Trophoblast cell (in vitro differentiated cells and primary cell): ENCODE results near the gene NEK3.
A peak's percentile ranks its signal among the peaks of the same experiment; 100 is the strongest.
"Not testable (repeated sequence)": the region's sequence is repeated elsewhere in the genome, so short reads cannot be mapped to it uniquely, and the experiment has no call there.

Experiments used
- DNase-seq, 2 donors: peaks; one replicate each; pipeline ENCODE4 v3.0.0-alpha.2; 2016
- H2AFZ ChIP-seq: 2 replicates; pipeline ENCODE4 v1.6.1; 2013; ENCODE audit warnings: low read length, moderate library complexity, mild to moderate bottlenecking; ENCODE audit not compliant: insufficient read depth, poor library complexity
- H2AK5ac ChIP-seq: 2 replicates; pipeline ENCODE4 v1.6.1; 2013; ENCODE audit warnings: mild to moderate bottlenecking, low read length
- H2BK120ac ChIP-seq: 2 replicates; pipeline ENCODE4 v1.6.1; 2013; ENCODE audit warnings: low read length, mild to moderate bottlenecking, moderate library complexity; ENCODE audit not compliant: insufficient read depth, poor library complexity
- H2BK12ac ChIP-seq: 2 replicates; pipeline ENCODE4 v1.6.1; 2013; ENCODE audit warnings: mild to moderate bottlenecking, low read length, moderate library complexity
- H2BK5ac ChIP-seq: 2 replicates; pipeline ENCODE4 v1.6.1; 2013; ENCODE audit warnings: low read length, low read depth, moderate library complexity, mild to moderate bottlenecking; ENCODE audit not compliant: poor library complexity
- H3K14ac ChIP-seq: 2 replicates; pipeline ENCODE4 v1.6.1; 2013; ENCODE audit warnings: mild to moderate bottlenecking, low read length
- H3K18ac ChIP-seq: 2 replicates; pipeline ENCODE4 v1.6.1; 2013; ENCODE audit warnings: mild to moderate bottlenecking, low read length
- H3K23ac ChIP-seq: 2 replicates; pipeline ENCODE4 v1.6.1; 2013; ENCODE audit warnings: low read length
- H3K27ac ChIP-seq: 2 replicates; pipeline ENCODE4 v1.5.1; 2013; ENCODE audit warnings: low read depth, mild to moderate bottlenecking, inconsistent platforms, low read length, moderate library complexity
- H3K27me3 ChIP-seq: 2 replicates; pipeline ENCODE4 v1.6.1; 2013; ENCODE audit warnings: inconsistent platforms, mild to moderate bottlenecking, low read length, moderate library complexity; ENCODE audit not compliant: insufficient read depth
- H3K36me3 ChIP-seq, 2 experiments: 1 replicate in 1 of 2; 2 replicates in 1 of 2; pipeline ENCODE4 v1.6.1; 2013; ENCODE audit warnings: low read length in 2 of 2, mild to moderate bottlenecking in 2 of 2, moderate library complexity in 1 of 2; ENCODE audit not compliant: insufficient read depth in 2 of 2, control insufficient read depth in 1 of 2
- H3K4ac ChIP-seq: 2 replicates; pipeline ENCODE4 v1.6.1; 2013; ENCODE audit warnings: low read depth, mild to moderate bottlenecking, low read length, moderate library complexity
- H3K4me1 ChIP-seq, 2 experiments: 1 replicate in 1 of 2; 2 replicates in 1 of 2; pipeline ENCODE4 v1.6.1; 2013; ENCODE audit warnings: low read length in 2 of 2, mild to moderate bottlenecking in 2 of 2, moderate library complexity in 1 of 2; ENCODE audit not compliant: insufficient read depth in 2 of 2, control insufficient read depth in 1 of 2
- H3K4me2 ChIP-seq: 2 replicates; pipeline ENCODE4 v1.6.1; 2013; ENCODE audit warnings: inconsistent platforms, mild to moderate bottlenecking, low read length, moderate library complexity
- H3K4me3 ChIP-seq: 2 replicates; pipeline ENCODE4 v1.5.1; 2013; ENCODE audit warnings: mild to moderate bottlenecking, low read depth, low read length, inconsistent platforms
- H3K79me1 ChIP-seq: one replicate; pipeline ENCODE4 v1.6.1; 2013; ENCODE audit warnings: low read length
- H3K79me2 ChIP-seq: 2 replicates; pipeline ENCODE4 v1.6.1; 2013; ENCODE audit warnings: low read length, mild to moderate bottlenecking; ENCODE audit not compliant: control insufficient read depth, insufficient read depth, poor library complexity
- H3K9ac ChIP-seq: 2 replicates; pipeline ENCODE4 v1.6.1; 2013; ENCODE audit warnings: mild to moderate bottlenecking, low read length
- H3K9me3 ChIP-seq: 2 replicates; pipeline ENCODE4 v1.6.1; 2013; ENCODE audit warnings: low read depth, mild to moderate bottlenecking, control low read depth, inconsistent platforms, low read length; ENCODE audit not compliant: insufficient read depth
- H4K12ac ChIP-seq: 2 replicates; pipeline ENCODE4 v1.6.1; 2013; ENCODE audit warnings: low read depth, mild to moderate bottlenecking, low read length, moderate library complexity
- H4K8ac ChIP-seq: 2 replicates; pipeline ENCODE4 v1.6.1; 2013; ENCODE audit warnings: low read depth, mild to moderate bottlenecking, low read length, moderate library complexity
- H4K91ac ChIP-seq: one replicate; pipeline ENCODE4 v1.6.1; 2013; ENCODE audit warnings: low read depth, mild to moderate bottlenecking, low read length, moderate library complexity
- WGBS: extraction: QIAGEN DNeasy Blood & Tissue Kit; methylation state at CpG from one replicate; pipeline ENCODE4 v1.1.7; 2013; ENCODE audit warnings: missing lambda C conversion rate; ENCODE audit not compliant: insufficient read length, insufficient coverage; ENCODE audit errors: extremely low coverage; 5-methylcytosine and 5-hydroxymethylcytosine counted together

Gene NEK3

DNA sequence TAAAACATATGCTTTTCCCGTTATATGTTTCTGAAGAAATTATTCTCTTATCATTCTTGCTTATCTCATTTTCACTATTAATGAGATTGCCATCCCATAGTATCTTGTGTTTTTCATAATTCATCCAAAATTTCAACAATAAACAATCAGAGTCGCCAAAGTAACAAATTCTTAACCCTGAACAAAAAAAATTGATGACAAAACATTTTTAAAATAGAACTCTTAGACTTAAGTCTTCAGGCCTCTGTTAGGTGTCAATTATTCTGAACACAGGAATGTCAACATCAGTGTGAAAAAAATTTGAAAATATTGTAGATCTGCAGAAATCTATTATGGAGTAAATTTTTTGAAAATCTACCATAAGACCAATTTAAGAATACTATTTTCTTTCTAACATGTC, 67.9 kb downstream of the NEK3 start:
- H3K4me1 ChIP-seq, result no peaks in the 10 kb centered on the region
- no peak overlapping the region for H3K27ac ChIP-seq
- WGBS, result no CpG with 5 or more reads among the region's 2 CpGs
- no peak for DNase-seq
- H2AK5ac ChIP-seq, result no peak overlapping the region
- H3K23ac ChIP-seq, result no peak overlapping the region
- no peak overlapping the region for H3K14ac ChIP-seq
- no peaks in the 10 kb centered on the region for H3K79me2 ChIP-seq
- H2AFZ ChIP-seq, result no peak overlapping the region
- no peak overlapping the region for H3K9ac ChIP-seq
- H3K27me3 ChIP-seq, result no peaks in the 10 kb centered on the region
- no peak overlapping the region for H2BK5ac ChIP-seq
- H2BK12ac ChIP-seq, result no peak overlapping the region
- H3K4me2 ChIP-seq, result no peak overlapping the region
- H3K18ac ChIP-seq, result no peak overlapping the region
- H4K8ac ChIP-seq, result no peak overlapping the region
- H3K79me1 ChIP-seq, result no peaks in the 10 kb centered on the region
- H3K9me3 ChIP-seq, result no peaks in the 10 kb centered on the region
- H3K4me3 ChIP-seq, result no peak overlapping the region
- no peak overlapping the region for H2BK120ac ChIP-seq
- H4K91ac ChIP-seq, result no peak overlapping the region
- no peak overlapping the region for H4K12ac ChIP-seq
- no peaks in the 10 kb centered on the region for H3K36me3 ChIP-seq
- H3K4ac ChIP-seq, result no peak overlapping the region

- Histone ChIP-seq H3K4ac (no peak overlapping the region), H2AK5ac (no peak overlapping the region), H3K79me1 (no peaks in the 10 kb centered on the region)
Measured at GRCh38 chr13:52085421-52085820, 74.0 kb downstream of the NEK3 start.

DNA sequence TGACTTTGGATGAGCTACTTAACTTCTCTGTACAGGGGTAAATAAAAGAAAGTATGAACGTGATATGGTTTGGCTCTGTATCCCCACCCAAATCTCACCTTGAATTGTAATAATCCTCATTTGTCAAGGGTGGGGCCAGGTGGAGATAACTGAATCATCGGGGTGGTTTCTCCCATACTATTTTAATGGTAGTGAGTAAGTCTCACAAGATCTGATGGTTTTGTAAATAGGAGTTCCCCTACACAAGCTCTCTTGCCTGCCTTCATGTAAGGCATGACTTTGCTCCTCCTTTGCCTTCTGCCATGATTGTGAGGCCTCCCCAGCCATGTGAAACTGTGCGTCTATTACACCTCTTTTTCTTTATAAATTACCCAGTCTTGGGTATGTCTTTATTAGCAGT, 74.4 kb downstream of the NEK3 start:
- not testable (repeated sequence) for H4K91ac ChIP-seq, H4K8ac ChIP-seq, H3K18ac ChIP-seq, H3K9ac ChIP-seq, H3K4ac ChIP-seq, H2BK12ac ChIP-seq, H4K12ac ChIP-seq, H3K27ac ChIP-seq, H3K79me2 ChIP-seq, H3K23ac ChIP-seq, H3K79me1 ChIP-seq, H2AFZ ChIP-seq, H2BK5ac ChIP-seq, H2BK120ac ChIP-seq, H3K4me2 ChIP-seq, H3K27me3 ChIP-seq, H3K9me3 ChIP-seq, H2AK5ac ChIP-seq, H3K36me3 ChIP-seq, H3K4me3 ChIP-seq, H3K4me1 ChIP-seq, H3K14ac ChIP-seq
- DNase-seq, result peak in 1 of 2 donors; percentile 4
- no CpG with 5 or more reads among the region's 3 CpGs for WGBS

More at GRCh38 chr13:52085421-52085820, 74.0 kb downstream of the NEK3 start:
- Histone ChIP-seq H3K4me2 (no peak overlapping the region), H2BK5ac (no peak overlapping the region), H3K79me2 (no peaks in the 10 kb centered on the region), H2AFZ (no peak overlapping the region), H3K9me3 (no peaks in the 10 kb centered on the region), H4K12ac (no peak overlapping the region), H2BK12ac (no peak overlapping the region), H3K4me3 (no peak overlapping the region), H3K27ac (no peak overlapping the region), H3K4me1 (no peaks in the 10 kb centered on the region), H3K9ac (no peak overlapping the region), H3K23ac (no peak overlapping the region), H2BK120ac (no peak overlapping the region), H3K36me3 (no peaks in the 10 kb centered on the region), H4K91ac (no peak overlapping the region), H3K27me3 (no peaks in the 10 kb centered on the region), H3K14ac (no peak overlapping the region), H4K8ac (no peak overlapping the region), H3K18ac (no peak overlapping the region)
- no CpG with 5 or more reads among the region's 2 CpGs for WGBS
- DNase-seq, result peak; percentile 77 to 79
